HG03520 (cell line): ENCODE measurements around the gene ZNF782.
"Not testable (repeated sequence)": the region's sequence is repeated elsewhere in the genome, so short reads cannot be mapped to it uniquely, and the experiment has no call there.

Experiments
- ATAC-seq: cut with Tn5 transposase; IDR thresholded peaks from one replicate; pipeline ENCODE4 v1.9.1; 2021; ENCODE audit warnings: mild to moderate bottlenecking, moderate library complexity; ENCODE audit not compliant: unreplicated experiment

The ZNF782 gene

DNA sequence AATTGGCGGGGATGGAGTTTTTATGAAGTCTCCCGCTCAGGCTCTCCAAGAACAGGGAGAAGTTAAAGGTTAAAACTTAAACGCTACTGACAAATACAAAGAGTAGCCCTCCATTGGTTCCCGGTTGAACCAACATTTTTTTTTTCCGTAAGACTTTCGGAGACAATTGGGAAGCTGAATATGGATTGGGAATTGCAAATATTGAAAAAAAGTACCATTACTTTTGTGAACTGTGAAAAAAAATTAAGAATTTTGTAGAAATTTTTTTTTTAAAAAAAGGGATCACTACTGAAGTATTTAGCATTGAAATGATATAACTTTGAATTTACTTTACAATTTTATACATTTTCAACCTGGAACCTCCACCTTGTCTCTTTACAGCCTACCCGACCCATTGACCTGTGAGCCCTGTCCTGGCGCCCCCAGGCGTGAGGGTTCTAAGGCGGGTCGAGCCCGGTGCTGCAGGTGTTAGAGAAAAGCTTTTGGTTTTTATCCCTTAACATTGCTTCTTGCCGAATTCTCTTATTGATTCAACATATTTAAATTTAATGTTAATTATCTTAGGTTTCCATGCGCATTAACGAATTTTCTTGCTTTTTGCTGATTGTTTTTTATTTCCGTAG, 448 bp upstream of the ZNF782 start:
- no peak for ATAC-seq

- ATAC-seq: no peak
Measured at GRCh38 chr9:96852676-96853075, 1.6 kb downstream of the ZNF782 start.

- no peak for ATAC-seq
Measured at GRCh38 chr9:96844040-96844439, 10.3 kb downstream of the ZNF782 start.

DNA sequence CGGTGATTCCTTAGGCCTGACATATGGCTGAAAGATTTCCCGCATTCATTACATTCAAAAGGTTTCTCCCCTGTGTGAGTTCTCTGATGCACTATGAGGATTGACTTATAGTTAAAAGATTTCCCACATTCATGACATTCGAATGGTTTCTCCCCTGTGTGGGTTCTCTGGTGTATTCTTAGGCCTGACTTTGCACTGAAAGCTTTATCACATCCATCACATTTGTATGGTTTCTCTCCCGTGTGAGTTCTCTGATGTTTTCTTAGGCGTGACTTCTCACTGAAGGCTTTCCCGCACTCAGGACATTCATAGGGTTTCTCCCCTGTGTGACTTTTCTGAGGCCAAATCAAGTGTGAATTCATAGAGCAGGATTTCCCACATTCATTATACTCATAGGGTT, 35.8 kb downstream of the ZNF782 start:
- no peak for ATAC-seq

- ATAC-seq: no peak
Measured at GRCh38 chr9:96817973-96818372, 36.3 kb downstream of the ZNF782 start.

GRCh38 chr9:96813607-96814006, 40.7 kb downstream of the ZNF782 start:
- ATAC-seq: no peak

DNA sequence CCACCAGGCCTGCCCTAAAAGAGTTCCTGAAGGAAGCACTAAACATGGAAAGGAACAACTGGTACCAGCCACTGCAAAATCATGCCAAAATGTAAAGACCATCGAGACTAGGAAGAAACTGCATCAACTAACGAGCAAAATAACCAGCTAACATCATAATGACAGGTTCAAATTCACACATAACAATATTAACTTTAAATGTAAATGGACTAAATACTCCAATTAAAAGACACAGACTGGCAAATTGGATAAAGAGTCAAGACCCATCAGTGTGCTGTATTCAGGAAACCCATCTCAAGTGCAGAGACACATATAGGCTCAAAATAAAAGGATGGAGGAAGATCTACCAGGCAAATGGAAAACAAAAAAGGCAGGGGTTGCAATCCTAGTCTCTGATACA, 55.4 kb downstream of the ZNF782 start:
- ATAC-seq: not testable (repeated sequence)

DNA sequence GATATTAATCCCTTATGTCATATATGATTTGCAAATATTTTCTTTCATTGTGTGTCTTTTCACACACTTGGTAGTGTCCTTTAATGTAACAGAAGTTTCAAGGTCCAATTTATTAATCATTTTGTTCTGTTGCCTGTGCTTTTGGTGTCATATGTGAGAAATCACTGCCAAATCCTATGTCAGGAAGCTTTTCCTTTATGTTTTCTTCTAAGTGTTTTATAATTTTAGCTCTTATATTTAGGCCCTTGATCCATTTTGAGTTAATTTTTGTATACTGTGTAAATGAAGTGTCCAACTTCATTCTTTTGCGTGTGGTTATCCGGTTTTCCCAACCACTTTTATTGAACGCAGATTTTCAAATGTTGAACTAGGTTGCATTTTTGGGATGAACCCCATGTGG, 70.3 kb downstream of the ZNF782 start:
- ATAC-seq: no peak

DNA sequence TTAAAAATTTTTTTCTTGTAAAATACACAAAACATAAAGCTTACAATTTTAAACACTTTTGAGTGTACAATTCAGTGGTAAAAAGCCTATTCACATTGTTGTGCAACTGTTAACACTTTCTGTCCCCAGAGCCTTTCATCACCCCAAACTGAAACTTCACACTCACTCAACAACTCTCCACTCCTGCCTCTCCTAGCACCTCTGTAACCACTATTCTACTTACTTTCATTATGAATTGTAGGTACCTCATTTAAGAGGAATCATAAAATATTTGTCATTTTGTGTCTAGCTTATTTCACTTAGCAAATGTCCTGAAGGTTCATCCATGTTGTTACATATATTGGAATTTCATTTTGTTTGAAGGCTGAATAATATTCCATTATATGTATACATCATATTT, 72.1 kb downstream of the ZNF782 start:
- no peak for ATAC-seq

DNA sequence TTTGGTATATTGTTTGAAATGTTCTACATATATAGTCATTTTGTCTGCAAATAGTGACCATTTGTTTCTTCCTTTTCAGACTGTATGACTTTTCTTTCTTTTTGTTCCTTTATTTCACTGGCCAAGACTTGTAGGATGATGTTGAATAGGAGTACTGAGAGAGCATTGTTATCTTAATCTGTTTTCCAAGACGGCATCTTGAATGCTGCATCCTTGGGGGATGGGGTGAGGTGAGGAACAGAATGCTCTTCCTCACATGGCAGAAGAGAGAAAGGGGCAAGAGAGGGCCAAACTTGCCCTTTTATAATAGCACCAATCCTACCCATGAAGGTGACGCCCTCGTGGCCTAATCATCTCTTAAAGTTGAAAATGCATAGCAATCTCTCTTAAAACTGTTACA, 72.8 kb downstream of the ZNF782 start:
- ATAC-seq: no peak

GRCh38 chr9:96779089-96779488, 75.2 kb downstream of the ZNF782 start:
- no peak for ATAC-seq

DNA sequence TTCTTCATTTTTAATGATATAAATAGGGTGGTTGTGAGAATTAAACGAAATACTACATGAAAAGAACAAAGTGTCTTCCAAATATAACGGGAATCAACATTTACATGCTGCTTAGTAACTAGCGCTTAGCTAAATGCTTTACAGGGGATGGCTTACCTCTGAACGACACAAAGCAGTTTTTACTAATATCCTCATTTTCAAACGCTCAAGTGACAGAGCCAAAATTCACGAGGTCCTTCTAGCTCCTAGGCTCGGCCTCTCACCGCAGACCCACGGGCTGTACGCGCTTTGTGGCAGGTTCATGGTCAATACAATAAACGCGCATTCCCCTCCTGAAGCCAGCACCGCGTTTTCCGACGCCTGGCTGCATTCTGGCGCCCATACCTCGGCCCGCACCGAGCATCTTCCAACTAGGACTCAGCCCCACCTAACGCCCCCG, 76.9 kb downstream of the ZNF782 start:
- no peak for ATAC-seq

GRCh38 chr9:96771124-96771523, 83.2 kb downstream of the ZNF782 start:
- ATAC-seq: no peak

DNA sequence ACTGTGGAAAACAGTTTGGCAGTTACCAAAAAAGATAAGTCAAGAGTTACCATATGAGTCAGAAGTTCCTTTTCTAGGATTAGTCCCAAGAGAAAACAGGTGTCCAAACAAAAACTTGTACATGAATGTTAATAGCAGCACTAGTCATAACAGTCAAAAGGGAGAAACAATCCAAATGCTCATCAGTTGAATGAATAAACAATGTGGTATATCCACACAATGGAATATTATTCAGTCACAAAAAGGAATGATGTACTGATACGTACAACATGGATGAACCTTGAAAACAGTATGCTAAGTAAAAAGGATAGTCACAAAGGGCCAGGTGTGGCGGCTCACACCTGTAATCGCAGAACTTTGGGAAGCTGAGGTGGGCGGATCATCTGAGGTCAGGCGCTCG, 84.3 kb downstream of the ZNF782 start:
- ATAC-seq: no peak
